PFSK-1 (cell line): ENCODE results near the gene IL1RL1.

Source experiments
- FOXP2 ChIP-seq: optimal IDR thresholded peaks from 2 replicates; pipeline ENCODE3; 2011; ENCODE audit warnings: borderline replicate concordance, control low read depth, inconsistent platforms; ENCODE audit not compliant: insufficient read depth; ENCODE audit errors: extremely low read length, extremely low read depth
- POLR2AphosphoS5 ChIP-seq: IDR thresholded peaks from 2 replicates; pipeline ENCODE4 v1.6.1; 2012; ENCODE audit warnings: low read depth, mild to moderate bottlenecking, control low read depth, low read length, moderate library complexity
- REST ChIP-seq, 2 experiments: IDR thresholded peaks; 2 replicates each; pipeline versions ENCODE4 v1.6.1 to v1.8.0; 2011 to 2012; ENCODE audit warnings: low read depth in 2 of 2, low read length in 2 of 2, control low read depth in 1 of 2, inconsistent platforms in 1 of 2, mild to moderate bottlenecking in 1 of 2, moderate library complexity in 1 of 2; ENCODE audit not compliant: insufficient read depth in 1 of 2
- SIN3A ChIP-seq: IDR thresholded peaks from 2 replicates; pipeline ENCODE4 v1.6.1; 2012; ENCODE audit warnings: mild to moderate bottlenecking, low read length, moderate library complexity, borderline replicate concordance; ENCODE audit not compliant: insufficient read depth
- TAF1 ChIP-seq: IDR thresholded peaks from 2 replicates; pipeline ENCODE4 v1.6.1; 2012; ENCODE audit warnings: low read length, control low read depth, borderline replicate concordance; ENCODE audit not compliant: insufficient read depth

The IL1RL1 gene

GRCh38 chr2:102283996-102284395 lies 27.4 kb upstream of the IL1RL1 start:
- TF ChIP-seq SIN3A: no peak

- no peak for TF ChIP-seq REST (IDR thresholded peaks at IDR 0.05; ENCODE audit: insufficient read depth in 1 of 2, low read depth in 2 of 2, low read length in 2 of 2)
- TF ChIP-seq FOXP2: no peak
These were observed 26.8 kb upstream of the IL1RL1 start for GRCh38 chr2:102284611-102285010.

- no peak for TF ChIP-seq FOXP2
- no peak for TF ChIP-seq SIN3A
- no peak for TF ChIP-seq TAF1
- no peak for TF ChIP-seq POLR2AphosphoS5
These were observed 26.0 kb upstream of the IL1RL1 start for GRCh38 chr2:102285368-102285767.

- TF ChIP-seq REST (IDR thresholded peaks at IDR 0.05; ENCODE audit: insufficient read depth in 1 of 2, low read depth in 2 of 2, low read length in 2 of 2): no peak
- no peak for TF ChIP-seq POLR2AphosphoS5
- TF ChIP-seq TAF1: no peak
- no peak for TF ChIP-seq FOXP2
- no peak for TF ChIP-seq SIN3A
These were observed 25.3 kb upstream of the IL1RL1 start for GRCh38 chr2:102286041-102286440.

GRCh38 chr2:102289129-102289528 lies 22.2 kb upstream of the IL1RL1 start:
- no peak for TF ChIP-seq TAF1
- TF ChIP-seq SIN3A: no peak

- TF ChIP-seq POLR2AphosphoS5: no peak
- TF ChIP-seq TAF1: no peak
- TF ChIP-seq SIN3A: no peak
- TF ChIP-seq FOXP2: no peak
- TF ChIP-seq REST (IDR thresholded peaks at IDR 0.05; ENCODE audit: insufficient read depth in 1 of 2, low read depth in 2 of 2, low read length in 2 of 2): no peak
These were observed 20.8 kb upstream of the IL1RL1 start for GRCh38 chr2:102290594-102290993.

- no peak for TF ChIP-seq REST (IDR thresholded peaks at IDR 0.05; ENCODE audit: insufficient read depth in 1 of 2, low read depth in 2 of 2, low read length in 2 of 2)
- no peak for TF ChIP-seq FOXP2
- TF ChIP-seq TAF1: no peak
- TF ChIP-seq SIN3A: no peak
- no peak for TF ChIP-seq POLR2AphosphoS5
These were observed 19.9 kb upstream of the IL1RL1 start for GRCh38 chr2:102291319-102292075.
